ENCODE data around the gene KAZN. TPM values are rescaled to one million over a fixed set of nuclear protein-coding genes. Genes with fewer than 3 reads are reported as not detected.

KAZN gene
- polyA plus RNA-seq, 1 donor (not counting 4 experiments of a cell fraction or from before 2014, with no cell fraction given), result 5.9 TPM

DNA sequence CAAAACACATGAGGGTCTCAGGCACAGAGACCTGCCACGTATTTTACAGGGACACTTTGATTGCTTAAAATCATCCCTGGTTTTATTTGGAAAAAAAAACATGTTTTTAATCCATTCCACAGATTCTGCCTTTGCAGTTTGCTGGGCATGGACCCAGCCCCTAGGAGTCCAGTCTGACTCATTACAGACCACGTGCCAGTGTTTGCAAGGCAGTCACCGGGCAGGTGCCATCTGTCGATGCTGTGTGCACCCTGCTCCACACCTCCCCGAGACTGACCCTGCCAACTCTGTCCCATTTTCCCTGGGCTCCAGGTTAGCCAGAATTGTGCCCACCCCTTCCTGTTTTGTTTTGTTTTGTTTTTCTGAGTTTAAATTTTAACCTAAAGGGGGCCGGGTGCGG is 406.6 kb downstream of the KAZN start:
- no peak overlapping the region for H3K27ac ChIP-seq (ENCODE audit: control insufficient read depth, insufficient read depth, low read length)
- TF ChIP-seq, protein P1, sequence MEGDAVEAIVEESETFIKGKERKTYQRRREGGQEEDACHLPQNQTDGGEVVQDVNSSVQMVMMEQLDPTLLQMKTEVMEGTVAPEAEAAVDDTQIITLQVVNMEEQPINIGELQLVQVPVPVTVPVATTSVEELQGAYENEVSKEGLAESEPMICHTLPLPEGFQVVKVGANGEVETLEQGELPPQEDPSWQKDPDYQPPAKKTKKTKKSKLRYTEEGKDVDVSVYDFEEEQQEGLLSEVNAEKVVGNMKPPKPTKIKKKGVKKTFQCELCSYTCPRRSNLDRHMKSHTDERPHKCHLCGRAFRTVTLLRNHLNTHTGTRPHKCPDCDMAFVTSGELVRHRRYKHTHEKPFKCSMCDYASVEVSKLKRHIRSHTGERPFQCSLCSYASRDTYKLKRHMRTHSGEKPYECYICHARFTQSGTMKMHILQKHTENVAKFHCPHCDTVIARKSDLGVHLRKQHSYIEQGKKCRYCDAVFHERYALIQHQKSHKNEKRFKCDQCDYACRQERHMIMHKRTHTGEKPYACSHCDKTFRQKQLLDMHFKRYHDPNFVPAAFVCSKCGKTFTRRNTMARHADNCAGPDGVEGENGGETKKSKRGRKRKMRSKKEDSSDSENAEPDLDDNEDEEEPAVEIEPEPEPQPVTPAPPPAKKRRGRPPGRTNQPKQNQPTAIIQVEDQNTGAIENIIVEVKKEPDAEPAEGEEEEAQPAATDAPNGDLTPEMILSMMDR (optimal IDR thresholded peaks at IDR 0.05 in 1 of 3, IDR thresholded peaks at IDR 0.05 in 1 of 3, conservative IDR thresholded peaks at IDR 0.05 in 1 of 3; ENCODE audit: extremely low read depth in 1 of 3, insufficient read depth in 2 of 3, low read length in 3 of 3), result no peak
- no peak for TF ChIP-seq EZH2 (IDR thresholded peaks at IDR 0.05; ENCODE audit: low read length)
- no peak overlapping the region for H2AFZ ChIP-seq (ENCODE audit: control insufficient read depth, low read length)
- DNase-seq (ENCODE audit: low read depth, low spot score) (no peak), FAIRE-seq (no peak)
- no peak overlapping the region for H3K4me2 ChIP-seq (ENCODE audit: control insufficient read depth, extremely low read depth, insufficient read depth, low read depth, low read length)
- H3K36me3 ChIP-seq (ENCODE audit: control insufficient read depth in 2 of 2, extremely low read depth in 1 of 2, insufficient read depth in 2 of 2, low read length in 2 of 2), result peaks cover 0 to 10% of the 10 kb centered on the region in 2 experiments
- H3K9me1 ChIP-seq (ENCODE audit: control insufficient read depth, extremely low read depth, insufficient read depth, low read length), result no peaks in the 10 kb centered on the region
- peaks cover 3% of the 10 kb centered on the region for H4K20me1 ChIP-seq (ENCODE audit: control insufficient read depth, extremely low read depth, insufficient read depth, low read length)
- no peak overlapping the region for H3K4me3 ChIP-seq (ENCODE audit: control insufficient read depth in 2 of 3, extremely low read depth in 1 of 3, insufficient read depth in 2 of 3, low read depth in 1 of 3, low read length in 3 of 3)
- no peaks in the 10 kb centered on the region for H3K27me3 ChIP-seq (ENCODE audit: control insufficient read depth, extremely low read depth, insufficient read depth, low read length)
- no peak overlapping the region for H3K9ac ChIP-seq (ENCODE audit: control insufficient read depth, extremely low read depth, insufficient read depth, low read length)
- dilution Hi-C loops (cut with MboI; ENCODE audit: extremely low pct_ligation_motif_present, low sequenced_read_pairs), result no loop called here
- no peaks in the 10 kb centered on the region for H3K4me1 ChIP-seq (ENCODE audit: control insufficient read depth, extremely low read depth, insufficient read depth, low read length)
- H3K9me3 ChIP-seq (ENCODE audit: control insufficient read depth, low read depth, low read length), result no peaks in the 10 kb centered on the region
- H3K79me2 ChIP-seq (ENCODE audit: control insufficient read depth, insufficient read depth, low read length), result peaks cover 13% of the 10 kb centered on the region

DNA sequence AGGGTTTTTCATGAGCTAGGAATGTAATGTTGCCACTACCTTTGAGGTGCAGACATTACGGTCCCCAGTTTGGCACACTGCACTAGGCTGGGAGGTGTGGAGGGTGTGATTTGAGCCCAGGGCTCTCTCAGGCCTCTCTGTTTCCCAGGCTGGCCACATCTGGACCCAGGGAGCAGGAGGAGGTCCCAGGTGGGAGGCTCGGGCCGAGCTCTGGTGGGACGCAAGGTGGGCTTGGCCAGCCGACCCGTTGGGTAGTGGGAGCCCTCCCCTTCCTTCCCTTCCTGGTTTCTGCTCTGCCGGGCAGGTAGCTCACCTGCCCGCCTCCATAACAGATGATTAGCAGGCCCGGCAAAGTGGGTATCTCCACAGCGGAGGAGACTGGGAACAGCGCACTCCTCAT is 408.9 kb downstream of the KAZN start:
- FAIRE-seq (no peak), DNase-seq (ENCODE audit: low read depth, low spot score) (no peak)
- dilution Hi-C loops (cut with MboI; ENCODE audit: extremely low pct_ligation_motif_present, low sequenced_read_pairs), result no loop called here
- Histone ChIP-seq H3K4me2 (ENCODE audit: control insufficient read depth, extremely low read depth, insufficient read depth, low read depth, low read length) (no peak overlapping the region), H3K36me3 (ENCODE audit: control insufficient read depth in 2 of 2, extremely low read depth in 1 of 2, insufficient read depth in 2 of 2, low read length in 2 of 2) (peaks cover 0 to 8% of the 10 kb centered on the region in 2 experiments), H3K27me3 (ENCODE audit: control insufficient read depth, extremely low read depth, insufficient read depth, low read length) (no peaks in the 10 kb centered on the region), H3K4me1 (ENCODE audit: control insufficient read depth, extremely low read depth, insufficient read depth, low read length) (no peaks in the 10 kb centered on the region), H3K4me3 (ENCODE audit: control insufficient read depth in 2 of 3, extremely low read depth in 1 of 3, insufficient read depth in 2 of 3, low read depth in 1 of 3, low read length in 3 of 3) (no peak overlapping the region), H3K9ac (ENCODE audit: control insufficient read depth, extremely low read depth, insufficient read depth, low read length) (no peak overlapping the region), H3K27ac (ENCODE audit: control insufficient read depth, insufficient read depth, low read length) (no peak overlapping the region), H2AFZ (ENCODE audit: control insufficient read depth, low read length) (no peak overlapping the region), H4K20me1 (ENCODE audit: control insufficient read depth, extremely low read depth, insufficient read depth, low read length) (no peaks in the 10 kb centered on the region), H3K9me3 (ENCODE audit: control insufficient read depth, low read depth, low read length) (no peaks in the 10 kb centered on the region), H3K79me2 (ENCODE audit: control insufficient read depth, insufficient read depth, low read length) (peaks cover 8% of the 10 kb centered on the region), H3K9me1 (ENCODE audit: control insufficient read depth, extremely low read depth, insufficient read depth, low read length) (no peaks in the 10 kb centered on the region)
- TF ChIP-seq EZH2 (IDR thresholded peaks at IDR 0.05; ENCODE audit: low read length), result no peak

DNA sequence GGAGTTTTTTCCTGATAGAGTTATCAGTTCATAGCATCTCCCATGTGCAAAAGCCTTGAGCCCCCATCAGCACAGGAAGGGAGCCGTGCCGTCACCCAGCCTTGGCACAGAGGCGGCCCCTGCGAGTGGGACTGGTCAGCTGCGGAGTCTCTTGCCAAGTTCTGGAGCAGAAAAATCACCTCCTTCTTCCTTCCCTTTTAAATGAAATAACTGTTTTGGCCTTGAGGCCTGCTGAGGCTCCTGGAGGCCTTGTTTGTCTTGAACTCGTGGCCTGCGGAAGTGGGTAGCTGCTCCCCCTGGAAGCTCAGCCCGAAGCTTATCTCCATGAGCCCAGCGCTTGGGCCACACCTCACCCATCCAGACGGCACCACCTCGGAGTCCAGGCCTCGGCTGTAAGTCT is 409.4 kb downstream of the KAZN start:
- no peak for FAIRE-seq
- Histone ChIP-seq H3K4me2 (ENCODE audit: control insufficient read depth, extremely low read depth, insufficient read depth, low read depth, low read length) (no peak overlapping the region), H3K9me1 (ENCODE audit: control insufficient read depth, extremely low read depth, insufficient read depth, low read length) (no peaks in the 10 kb centered on the region), H3K9me3 (ENCODE audit: control insufficient read depth, low read depth, low read length) (no peaks in the 10 kb centered on the region), H3K79me2 (ENCODE audit: control insufficient read depth, insufficient read depth, low read length) (peaks cover 8% of the 10 kb centered on the region), H4K20me1 (ENCODE audit: control insufficient read depth, extremely low read depth, insufficient read depth, low read length) (no peaks in the 10 kb centered on the region), H3K9ac (ENCODE audit: control insufficient read depth, extremely low read depth, insufficient read depth, low read length) (no peak overlapping the region), H3K27ac (ENCODE audit: control insufficient read depth, insufficient read depth, low read length) (no peak overlapping the region), H3K36me3 (ENCODE audit: control insufficient read depth in 2 of 2, extremely low read depth in 1 of 2, insufficient read depth in 2 of 2, low read length in 2 of 2) (peaks cover 0 to 8% of the 10 kb centered on the region in 2 experiments), H2AFZ (ENCODE audit: control insufficient read depth, low read length) (no peak overlapping the region), H3K27me3 (ENCODE audit: control insufficient read depth, extremely low read depth, insufficient read depth, low read length) (no peaks in the 10 kb centered on the region), H3K4me3 (ENCODE audit: control insufficient read depth in 2 of 3, extremely low read depth in 1 of 3, insufficient read depth in 2 of 3, low read depth in 1 of 3, low read length in 3 of 3) (no peak overlapping the region), H3K4me1 (ENCODE audit: control insufficient read depth, extremely low read depth, insufficient read depth, low read length) (no peaks in the 10 kb centered on the region)
- TF ChIP-seq, protein P1 (optimal IDR thresholded peaks at IDR 0.05 in 1 of 3, IDR thresholded peaks at IDR 0.05 in 1 of 3, conservative IDR thresholded peaks at IDR 0.05 in 1 of 3; ENCODE audit: extremely low read depth in 1 of 3, insufficient read depth in 2 of 3, low read length in 3 of 3), result no peak
- no peak for TF ChIP-seq EZH2 (IDR thresholded peaks at IDR 0.05; ENCODE audit: low read length)
- dilution Hi-C loops (cut with MboI; ENCODE audit: extremely low pct_ligation_motif_present, low sequenced_read_pairs), result no loop called here
- no peak for DNase-seq (ENCODE audit: low read depth, low spot score)
